Stimulated activated CD4-positive, alpha-beta T cell treated with anti-CD3 and anti-CD28 coated beads, Interleukin-1b, Interleukin-23, amount 100 ng/mL, for 1 hour (primary cell): Measurements from ENCODE around the gene LIMA1.
"Not testable (repeated sequence)": the region's sequence is repeated elsewhere in the genome, so short reads cannot be mapped to it uniquely, and the experiment has no call there.

Source experiments
- DNase-seq, 2 donors: peaks; one replicate each; pipeline ENCODE4 v3.0.0-alpha.2; 2020; ENCODE audit warnings: low read depth in 2 of 2

The LIMA1 gene

DNA sequence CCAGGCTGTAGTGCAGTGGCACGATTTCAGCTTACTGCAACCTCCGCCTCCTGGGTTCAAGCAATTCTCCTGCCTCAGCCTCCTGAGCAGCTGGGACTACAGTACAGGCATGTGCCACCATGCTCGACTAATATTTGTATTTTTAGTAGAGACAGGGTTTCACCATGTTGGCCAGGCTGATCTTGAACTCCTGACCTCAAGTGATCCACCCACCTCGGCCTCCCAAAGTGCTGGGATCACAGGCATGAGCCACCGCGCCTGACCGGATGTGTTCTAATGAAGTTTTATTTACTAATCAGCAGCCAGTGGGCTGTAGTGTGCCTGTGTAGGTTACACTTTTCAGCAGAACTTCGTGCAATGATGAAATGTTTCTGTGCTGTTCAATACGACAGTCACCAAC is 35.7 kb downstream of the LIMA1 start:
- not testable (repeated sequence) for DNase-seq

DNA sequence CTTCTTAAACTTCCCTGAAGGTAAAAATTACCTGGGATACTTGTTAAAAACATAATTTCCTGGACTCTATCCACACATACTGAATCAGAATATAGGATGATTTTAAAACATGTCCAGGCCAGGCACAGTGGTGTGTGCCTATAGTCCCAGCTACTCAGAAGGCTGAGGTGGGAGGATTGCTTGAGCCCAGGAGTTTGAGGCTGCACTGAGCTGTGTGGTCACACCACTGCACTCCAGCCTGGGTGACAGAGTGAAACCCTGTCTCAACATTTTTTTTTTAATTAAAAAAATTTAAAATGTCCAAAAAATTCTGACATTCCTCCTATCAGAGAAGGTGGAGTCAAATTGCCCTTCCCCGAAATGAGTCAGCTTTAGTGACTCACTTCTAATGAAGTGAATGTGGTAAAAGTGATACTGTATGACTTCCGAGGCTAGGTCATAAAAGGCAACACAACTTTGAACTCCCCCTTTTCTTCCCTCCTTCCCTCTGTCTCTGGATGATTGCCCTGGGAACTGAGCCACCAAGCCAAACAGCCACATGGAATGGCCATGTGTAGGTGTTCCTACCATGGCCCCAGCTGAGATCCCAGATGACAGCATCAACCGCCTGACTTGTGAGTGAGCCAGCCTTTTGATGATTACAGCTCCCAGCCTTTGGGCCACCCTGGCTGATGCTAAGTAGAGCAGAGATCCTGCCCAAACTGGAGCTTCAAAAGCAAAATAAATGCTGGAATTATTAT is 36.3 kb downstream of the LIMA1 start:
- no peak for DNase-seq

DNA sequence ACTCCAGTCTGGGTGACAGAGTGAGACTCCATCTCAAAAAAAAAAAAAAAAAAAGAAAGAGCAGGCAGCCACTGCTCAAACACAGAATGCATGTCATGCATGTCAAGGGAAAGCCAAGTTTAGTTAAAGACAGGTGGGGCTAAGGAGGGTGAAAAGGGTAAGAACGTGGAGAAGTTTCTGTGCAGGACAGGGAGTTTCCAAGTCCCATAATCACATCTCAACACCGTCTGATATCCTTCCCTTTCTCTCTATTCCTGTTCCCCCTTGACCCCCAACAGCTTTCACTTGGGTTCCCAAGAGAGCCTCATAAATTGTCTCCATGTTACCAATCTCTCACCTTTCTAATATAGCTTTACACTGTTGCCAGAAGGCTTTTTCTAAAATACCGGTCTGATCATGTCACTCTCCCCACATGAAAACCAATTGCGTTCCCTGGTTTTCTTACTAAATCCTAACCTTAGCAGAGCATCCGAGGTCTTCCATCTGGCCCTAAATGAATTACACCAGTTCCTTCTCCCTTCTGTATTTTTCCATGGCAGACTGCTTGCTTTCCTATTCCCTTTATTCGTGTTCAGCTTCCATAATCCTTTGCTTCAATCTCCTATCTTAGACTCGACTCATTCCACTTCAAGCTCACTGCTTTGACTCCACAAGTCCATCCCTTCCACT is 37.0 kb downstream of the LIMA1 start:
- no peak for DNase-seq

DNA sequence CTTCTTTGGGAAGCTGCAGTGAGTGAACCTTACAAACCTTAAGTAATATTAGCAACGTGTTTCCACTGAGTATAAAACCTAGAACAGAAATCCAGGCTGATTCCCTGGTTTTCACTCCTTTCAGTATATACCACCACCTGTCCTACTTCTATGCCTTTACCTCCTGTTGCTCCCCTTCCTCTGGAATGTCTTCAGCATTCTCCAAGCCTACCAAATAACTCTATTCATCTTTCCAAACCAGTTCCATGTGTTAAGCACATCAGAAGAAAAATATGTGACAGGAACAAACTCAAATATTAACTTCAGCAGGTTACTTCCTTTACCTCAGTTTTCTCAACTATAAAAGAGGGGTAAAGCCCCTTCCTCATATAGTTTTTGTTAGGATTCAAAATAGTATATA is 39.8 kb downstream of the LIMA1 start:
- no peak for DNase-seq

DNA sequence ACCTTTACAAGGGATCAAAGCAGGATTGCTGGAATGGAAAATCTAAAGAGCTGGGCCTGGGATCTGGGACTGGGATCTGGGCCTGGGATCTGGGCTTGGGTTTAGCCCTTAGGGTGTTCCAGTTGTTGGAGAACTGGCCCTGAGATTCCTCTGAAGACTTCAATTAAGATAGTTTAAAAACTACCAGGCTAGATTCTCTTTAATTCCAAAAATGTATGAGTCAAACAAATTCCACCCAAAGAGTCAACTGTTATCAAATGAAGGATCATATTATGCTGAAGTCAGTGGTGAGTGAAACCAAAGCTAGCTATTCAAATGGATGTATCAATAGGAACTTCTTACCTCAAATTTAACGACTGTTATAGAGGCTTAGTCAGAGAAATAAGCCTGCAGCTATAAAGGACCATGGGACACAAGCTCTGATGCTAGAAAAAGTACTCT is 40.5 kb downstream of the LIMA1 start:
- no peak for DNase-seq

DNA sequence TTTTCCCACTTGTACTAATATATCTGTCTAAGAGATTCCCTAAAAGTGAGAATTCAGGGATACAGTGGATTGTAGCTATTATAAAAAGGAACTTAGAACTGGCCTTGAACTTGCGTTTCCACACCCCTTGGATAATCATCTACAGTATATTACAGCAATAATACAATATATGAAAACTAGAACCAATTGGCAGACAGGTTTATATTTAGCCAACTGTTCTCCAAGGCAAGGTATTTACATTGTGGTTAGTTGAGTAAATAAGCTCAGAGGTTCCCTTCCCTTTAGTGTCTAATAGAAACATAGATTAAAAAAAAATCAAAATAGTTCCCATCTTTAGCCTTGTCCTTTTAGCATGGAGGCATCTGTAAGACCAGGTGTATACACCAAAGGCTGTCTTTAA is 42.1 kb downstream of the LIMA1 start:
- no peak for DNase-seq

DNA sequence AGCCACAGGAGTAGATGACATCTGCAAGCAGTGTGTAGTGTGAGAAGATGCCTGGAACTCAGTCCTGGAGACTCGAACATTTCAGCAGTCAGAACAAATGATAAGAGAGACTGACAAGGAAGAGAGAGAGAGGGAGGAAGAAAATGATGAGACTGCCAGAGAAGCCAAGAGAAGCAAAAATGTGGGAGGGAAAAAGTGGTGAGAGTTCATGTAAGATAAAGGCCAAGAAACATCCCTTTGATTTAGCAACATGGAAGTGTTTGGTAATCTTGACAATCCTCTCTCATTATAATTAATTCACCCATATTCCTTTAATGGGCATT is 42.6 kb downstream of the LIMA1 start:
- no peak for DNase-seq

DNA sequence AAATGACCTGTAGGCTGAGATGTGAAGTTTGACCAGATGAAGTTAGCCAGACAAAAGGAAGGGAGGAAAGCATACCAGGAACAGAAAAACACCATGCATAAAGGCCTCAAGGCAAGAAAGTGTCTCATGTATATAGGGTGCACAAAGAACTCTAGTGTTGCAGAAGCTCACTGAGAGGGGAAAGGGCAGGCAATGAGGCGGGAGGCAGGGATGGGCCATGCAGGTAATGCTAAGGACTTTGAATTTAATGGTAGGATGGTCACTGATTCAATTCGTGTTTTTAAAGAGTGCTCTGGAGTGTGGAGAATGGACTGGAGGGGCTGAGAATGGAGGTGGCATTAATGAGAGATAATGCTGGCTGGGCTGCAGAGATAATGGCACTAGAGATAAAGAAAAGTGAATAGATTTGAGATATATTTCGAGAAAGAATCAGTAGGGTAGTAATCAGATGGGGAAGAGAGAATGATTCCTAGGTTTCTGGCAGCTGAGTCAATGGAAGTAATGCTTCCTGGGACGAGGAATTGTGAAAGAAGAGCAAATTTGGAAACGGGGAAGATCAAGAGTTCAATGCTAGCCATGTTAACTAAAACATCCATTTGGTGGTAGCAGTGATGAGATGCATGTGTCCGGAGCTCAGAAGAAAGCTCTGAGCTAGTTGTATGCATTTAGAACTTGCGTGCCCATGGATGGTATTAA is 43.1 kb downstream of the LIMA1 start:
- no peak for DNase-seq

DNA sequence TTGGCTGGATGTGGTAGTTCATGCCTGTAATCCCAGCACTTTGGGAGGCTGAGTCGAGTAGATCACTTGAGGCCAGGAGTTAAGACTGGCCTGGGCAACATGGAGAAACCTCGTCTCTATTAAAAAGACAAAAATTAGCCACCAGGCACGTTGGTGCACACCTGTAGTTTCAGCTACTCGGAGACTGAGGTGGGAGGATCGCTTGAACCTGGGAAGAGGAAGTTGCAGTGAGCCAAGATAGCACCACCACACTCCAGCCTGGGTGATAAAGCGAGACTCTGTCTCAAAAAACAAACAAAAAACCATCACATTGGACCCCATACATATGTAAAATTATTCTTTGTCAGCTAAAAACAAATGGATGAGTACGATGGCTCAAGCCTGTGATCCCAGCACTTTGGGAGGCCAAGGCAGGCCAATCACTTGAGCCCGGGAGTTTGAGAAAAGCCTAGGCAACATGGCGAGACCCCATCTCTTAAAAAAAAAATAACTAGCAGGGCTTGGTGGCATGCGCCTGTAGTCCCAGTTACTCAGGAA is 43.9 kb downstream of the LIMA1 start:
- DNase-seq = no peak

DNA sequence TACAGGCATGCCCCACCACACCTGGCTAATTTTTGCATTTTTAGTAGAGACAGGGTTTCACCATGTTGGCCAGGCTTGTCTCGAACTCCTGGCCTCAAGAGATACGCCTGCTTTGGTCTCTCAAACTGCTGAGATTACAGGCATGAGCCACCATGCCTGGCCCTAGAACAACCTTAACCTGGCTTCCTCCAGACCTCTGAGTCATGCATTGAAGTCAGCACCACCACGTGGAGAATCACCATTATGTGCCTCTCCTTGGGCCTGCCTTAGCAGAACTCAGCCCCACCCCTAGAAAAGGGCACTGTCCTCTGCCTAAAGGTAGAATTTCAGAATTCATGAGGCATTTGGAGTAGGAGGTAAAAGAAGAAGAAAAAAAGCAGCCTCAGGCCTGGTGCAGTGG is 49.0 kb downstream of the LIMA1 start:
- DNase-seq = no peak

DNA sequence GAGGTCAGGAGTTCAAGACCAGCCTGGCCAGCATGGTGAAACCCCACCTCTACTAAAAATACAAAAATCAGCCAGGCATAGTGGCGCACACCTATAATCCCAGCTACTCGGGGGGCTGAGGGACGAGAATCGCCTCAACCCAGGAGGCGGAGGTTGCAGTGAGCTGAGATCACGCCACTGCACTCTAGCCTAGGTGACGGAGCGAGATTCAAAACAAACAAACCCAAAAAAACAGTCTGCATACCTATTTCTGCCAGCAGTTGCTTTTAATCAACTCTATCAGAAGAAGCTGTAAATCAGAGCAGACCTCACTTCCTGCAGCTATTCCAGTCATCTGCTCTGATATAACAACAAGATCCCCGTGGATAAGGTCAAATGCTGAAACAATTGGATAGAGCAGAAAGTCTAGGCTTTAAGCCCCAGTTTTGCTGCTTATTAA is 50.5 kb downstream of the LIMA1 start:
- DNase-seq = no peak

DNA sequence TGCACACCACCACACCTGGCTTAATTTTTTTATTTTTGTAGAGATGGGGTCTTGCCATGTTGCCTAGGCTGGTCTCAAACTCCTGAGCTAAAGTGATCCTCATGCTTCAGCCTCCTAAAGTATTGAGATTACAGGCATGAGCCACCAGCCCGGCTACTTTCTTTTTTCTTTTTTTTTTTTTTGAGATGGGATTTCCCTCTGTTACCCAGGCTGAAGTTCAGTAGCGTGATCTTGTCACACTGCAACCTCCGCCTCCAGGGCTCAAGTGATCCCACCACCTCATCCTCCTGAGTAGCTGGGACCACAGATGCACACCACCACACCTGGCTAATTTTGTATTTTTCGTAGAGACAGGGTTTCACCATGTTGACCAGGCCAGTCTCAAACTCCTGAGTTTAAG is 51.1 kb downstream of the LIMA1 start:
- no peak for DNase-seq

DNA sequence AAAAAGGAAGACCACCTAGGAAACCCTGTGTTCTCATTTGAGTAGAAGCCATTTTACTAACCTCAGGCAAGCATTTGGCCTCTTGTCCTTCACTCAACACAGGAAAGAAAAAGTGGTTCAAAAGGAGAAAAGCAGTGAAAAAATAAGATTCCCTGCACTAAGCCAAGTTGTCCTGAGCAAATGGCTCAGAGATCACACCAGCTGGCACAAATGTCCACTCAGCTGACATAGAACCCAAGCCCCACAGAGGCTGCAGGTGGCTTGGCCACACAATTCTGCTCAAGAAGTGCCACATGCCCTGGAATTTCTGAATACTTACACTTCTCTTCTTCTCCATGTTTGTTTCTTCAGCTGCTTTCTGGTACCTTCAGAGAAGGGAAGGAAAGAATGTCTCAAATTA is 52.0 kb downstream of the LIMA1 start:
- DNase-seq = no peak

DNA sequence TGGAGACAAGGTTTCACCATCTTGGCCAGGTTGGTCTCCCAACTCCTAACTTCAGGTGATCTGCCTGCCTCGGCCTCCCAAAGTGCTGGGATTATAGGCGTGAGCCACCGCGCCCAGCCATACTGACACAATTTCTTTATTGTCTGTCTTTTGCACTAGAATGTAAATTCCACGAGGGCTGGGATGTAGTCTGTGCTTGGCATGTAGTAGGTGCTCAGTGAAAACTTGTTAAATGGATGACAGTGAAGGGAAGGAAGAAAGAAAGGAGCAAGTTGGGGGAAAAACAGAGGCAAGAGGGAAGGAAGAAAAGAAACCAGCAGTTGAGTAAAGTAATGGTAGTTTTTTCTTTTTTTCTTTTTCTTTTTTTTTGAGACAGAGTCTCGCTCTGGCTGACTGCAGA is 53.1 kb downstream of the LIMA1 start:
- DNase-seq = no peak

DNA sequence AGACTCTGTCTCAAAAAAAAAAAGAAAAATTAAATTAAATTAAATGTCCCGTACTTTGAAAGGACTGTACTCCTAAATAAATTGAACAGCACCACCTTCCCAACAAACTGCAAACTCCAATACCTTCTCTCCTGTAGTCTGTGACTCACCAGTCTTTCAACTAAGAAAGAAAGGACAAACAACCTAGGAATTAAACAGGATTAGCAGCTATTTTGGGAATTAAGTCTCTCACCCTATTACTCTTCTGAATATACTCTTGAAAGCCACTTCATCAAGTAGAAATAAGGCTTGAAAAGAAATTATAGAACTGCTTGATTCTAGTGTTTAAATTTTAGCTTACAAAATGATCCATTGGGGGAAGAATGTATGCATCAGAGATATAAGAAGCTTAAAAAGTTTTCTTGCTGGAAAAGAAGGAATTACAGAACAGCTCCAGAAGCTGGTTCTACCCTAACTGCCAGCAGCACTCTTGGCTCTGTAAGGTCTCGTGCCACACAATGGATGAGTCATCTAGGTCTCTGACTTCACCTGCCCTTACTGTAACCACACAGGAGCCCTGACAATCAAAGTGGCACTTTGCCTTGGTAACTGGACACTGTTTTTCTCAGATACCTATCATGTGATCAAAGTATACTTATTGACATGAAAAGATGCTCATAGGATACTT is 59.2 kb downstream of the LIMA1 start:
- no peak for DNase-seq

DNA sequence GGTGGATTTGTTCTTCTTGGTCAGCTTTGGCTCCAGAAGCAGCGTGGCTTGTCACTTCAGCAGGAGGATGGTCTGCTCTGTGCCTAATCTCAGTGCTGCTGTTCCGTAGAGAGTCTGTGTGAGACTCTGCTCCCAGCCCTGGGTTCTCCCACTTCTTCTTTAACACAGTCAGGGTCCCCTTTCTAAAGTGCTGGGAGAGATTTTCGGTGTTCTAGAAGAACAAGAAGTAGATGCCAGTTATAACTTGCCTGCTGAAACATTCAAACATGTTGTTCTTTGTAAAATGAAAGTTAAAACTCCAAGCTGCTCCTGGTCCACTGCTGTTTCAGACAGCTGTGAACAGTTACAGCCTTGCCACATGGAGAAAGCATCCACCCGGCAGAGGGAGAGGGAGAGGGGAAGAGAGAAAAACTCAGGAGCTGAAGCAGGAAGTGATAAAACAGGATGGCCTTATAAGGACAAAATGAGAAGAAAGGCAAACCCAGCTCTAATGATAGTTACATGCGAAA is 61.0 kb downstream of the LIMA1 start:
- DNase-seq = no peak

DNA sequence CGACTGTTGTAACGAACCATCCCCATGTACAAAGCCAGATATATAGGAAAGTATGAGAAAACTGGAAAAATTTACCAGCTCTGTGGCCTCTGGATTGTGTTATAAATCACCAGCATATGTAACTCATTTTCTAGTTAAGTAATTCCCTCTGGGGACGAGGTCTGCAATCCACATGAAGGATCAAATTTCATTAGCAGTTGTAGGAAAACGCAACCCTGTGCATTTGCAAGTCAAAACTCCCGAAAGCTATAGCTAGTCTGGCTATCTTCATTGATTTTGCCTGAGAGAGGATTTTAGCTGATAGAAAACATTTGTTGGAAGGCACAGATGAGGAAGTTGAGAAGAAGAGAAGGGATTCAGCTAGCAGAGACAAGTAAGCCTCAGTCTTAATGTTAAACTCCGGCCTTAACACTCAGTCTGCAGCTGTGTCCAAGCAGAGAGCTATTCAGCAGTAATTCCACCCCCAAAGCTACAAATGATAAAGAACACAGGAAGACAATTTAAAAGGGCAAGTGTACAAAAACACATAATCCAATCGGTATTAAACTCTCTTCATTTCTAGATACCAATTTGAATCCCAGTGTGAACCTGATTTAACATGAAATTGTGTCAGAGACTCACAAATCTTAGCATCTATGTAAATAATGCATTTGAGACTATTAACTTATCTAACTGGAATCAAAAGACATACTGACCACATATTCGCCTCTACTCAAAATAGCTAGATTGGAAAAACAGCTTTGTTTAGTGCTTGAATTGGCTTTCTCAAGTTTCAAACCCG is 61.9 kb downstream of the LIMA1 start:
- no peak for DNase-seq

DNA sequence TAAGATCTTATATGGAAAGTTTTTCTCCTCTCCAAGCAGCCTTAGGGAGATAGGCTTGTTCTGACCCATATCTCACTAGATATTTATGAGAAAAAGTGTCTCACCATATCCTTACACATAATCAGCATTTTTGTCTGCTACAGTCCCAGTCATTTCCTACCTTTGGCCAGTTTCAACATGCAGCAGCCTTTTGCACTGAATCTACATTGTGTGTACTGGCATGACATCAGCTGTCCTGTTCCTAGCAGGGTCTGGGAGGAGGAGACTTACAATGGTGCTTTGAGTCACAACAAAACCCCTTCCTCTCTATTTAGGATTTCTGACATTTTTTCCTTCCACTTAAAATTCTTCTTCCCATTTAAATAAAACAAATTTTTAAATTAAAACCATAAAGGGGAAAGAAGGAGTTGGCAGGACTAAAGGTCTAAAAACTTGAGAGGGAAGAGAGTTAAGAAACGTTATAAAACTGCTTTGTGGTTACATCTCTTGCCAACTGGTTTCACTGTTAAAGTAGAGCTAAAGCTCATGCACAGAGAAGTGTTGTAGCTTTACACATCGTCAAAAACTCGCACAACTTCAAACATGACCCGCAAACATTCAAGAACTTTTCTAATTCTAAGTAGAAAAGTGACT is 62.8 kb downstream of the LIMA1 start:
- DNase-seq = no peak

DNA sequence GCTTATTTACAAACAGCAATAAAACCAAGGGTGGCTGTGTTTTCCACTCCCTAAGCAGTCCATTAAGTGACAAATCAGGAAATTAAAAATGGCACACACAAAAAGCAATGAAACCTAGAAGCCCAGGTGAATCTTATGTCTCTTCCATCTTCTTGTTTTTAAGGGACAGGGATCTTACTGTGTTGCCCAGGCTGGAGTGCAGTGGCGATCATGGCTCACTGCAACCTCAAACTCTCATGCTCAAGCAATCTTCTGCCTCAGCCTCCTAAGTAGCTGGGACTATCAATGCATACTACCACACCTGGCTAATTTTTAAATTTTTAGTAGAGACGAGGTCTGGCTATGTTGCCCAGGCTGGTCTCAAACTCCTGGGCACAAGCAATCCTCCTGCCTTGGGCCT is 63.8 kb downstream of the LIMA1 start:
- no peak for DNase-seq

DNA sequence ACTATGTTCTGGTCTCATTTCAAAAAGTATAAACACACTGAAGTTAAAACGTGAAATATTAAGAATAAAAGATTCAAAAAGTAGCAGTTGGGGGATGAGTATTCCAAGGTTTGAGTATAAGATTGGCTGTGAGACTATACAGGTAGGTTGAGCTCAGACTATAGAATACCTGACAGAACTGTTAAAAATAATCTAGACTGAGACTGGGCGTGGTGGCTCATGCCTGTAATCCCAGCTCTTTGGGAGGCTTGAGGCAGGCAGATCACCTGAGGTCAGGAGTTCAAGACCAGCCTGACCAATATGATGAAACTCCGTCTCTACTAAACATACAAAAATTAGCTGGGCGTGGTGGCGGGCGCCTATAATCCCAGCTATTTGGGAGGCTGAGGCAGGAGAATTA is 64.3 kb downstream of the LIMA1 start:
- DNase-seq = not testable (repeated sequence)

DNA sequence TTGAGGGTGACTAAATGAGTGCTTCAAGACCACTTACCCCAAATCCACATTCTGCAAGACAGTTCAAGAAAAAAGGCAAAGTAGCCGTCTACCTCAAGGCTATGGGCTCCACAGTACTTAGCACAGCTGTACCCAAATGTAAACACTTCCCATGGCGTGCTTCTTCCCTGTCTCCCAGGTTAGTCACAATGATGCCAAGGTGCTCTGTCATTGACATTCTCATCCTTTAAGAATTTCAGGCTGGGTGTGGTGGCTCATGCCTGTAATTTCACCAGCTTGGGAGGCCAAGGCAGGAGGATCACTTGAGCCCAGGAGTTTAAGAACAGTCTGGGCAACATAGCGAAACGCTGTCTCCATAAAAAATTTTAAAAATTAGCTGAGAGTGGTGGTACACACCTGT is 64.9 kb downstream of the LIMA1 start:
- no peak for DNase-seq
